HG02970 (cell line): ENCODE data around the gene DTNBP1.

Experiments
- ATAC-seq: cut with Tn5 transposase; IDR thresholded peaks from one replicate; pipeline ENCODE4 v1.9.1; 2021; ENCODE audit warnings: mild to moderate bottlenecking, moderate library complexity, moderate number of reproducible peaks; ENCODE audit not compliant: unreplicated experiment, low FRiP score

Gene DTNBP1

DNA sequence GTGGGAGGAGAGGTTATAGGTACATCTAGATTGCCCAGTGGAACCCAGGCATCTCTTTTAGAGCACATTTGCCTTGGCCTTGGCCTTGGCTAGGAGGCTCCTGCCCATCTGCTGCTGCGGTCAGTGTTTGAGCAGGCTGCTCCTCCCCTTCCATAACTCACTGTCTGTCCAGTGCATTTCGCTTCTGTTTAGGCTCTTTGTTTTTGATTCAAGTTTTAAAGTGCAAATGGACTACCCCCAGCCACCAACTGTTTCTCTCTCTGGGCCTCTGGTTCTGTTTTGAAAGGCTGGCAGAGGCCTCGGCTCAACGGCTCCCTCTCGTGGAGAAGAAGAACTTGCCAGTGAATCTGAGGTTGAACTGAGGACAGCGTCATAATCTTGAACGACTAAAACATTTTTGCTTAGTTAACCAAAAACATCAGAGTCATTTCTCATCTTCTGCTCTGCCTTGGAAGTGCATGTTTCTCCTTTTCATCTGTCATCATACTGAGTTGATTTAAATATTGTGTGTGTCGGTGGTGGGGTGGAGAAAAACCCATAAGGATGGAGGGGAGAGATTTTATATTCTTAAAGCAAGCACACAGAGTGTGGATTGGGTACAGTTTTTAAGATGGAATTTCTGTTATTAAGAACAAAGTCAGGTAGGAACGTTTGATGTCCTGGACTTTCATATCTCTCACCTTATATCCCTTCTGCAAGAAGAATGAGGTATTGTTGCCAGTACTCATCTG lies 171.4 kb downstream of the DTNBP1 start:
- ATAC-seq, result no peak

DNA sequence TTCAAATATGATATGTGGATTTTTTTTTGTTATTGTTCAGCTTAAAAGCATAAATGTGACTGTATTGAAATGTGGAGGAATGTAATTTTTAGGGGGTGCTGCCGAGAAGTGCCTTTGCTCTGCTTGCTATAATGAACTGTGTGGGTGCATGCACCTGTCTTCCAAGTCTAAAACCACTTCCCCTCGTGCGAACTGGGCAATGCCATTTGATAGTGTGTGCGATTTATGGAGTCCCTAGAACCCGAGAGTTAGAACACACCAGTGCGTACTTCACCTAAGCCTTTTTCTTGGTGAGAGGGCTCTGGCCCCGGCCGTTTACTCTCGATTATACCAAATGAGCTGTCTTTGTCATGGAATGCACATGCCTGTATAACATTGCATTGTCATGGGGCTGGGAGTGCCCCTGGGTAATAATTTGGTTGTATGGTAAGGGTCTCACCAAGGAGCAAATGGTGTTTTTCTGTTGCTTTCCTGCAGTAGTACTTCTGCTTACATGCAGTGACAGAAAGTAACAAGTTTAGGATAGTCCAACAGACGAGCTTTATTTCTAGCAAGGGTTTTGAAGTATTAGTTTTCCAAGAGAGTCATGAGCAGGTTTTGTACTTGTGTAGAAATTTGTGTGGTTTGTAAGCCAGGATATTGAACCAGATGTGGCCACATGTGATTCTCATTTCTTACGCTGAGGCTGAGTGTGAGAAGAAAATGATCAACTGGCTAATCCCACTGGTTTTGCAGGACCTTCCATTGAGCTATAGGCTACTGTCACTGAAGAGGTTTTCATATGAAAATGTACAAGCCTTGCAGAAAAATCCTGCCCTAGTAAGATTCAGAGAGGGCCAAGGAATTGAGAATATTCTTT lies 172.4 kb downstream of the DTNBP1 start:
- no peak for ATAC-seq

DNA sequence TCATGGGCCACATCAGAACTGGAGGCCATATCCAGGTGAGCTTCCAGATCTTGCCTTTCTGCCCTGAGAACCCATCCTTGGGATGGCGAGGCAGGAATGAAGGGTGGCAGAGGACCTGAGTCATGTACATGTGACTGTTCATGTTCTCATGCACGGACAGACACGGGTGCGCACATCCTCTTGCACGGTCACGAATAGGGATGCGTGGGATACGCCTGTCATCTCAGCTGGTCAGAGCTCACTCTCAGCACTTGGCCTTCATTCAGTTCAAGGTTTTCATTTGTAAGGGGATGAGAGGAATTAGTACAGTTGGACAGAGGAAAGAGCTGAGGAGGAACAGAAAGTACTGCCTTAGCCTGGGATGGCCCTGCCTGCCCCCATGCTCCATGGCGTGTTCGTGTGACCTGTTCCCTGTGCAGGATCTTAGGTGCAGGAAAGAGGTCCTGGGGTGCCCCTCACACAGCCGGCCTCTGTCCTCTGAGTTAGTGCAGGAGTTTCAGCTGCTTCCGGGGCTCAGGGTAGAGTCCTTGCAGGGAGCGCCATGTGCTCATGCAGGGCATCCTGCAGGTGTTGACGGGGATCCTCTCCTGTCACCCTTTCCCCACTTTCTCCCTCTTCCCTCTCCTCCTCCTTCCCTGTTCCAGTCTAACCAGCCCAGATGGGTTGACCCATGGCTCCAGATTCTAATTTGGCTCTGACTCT lies 173.4 kb downstream of the DTNBP1 start:
- ATAC-seq, result no peak

DNA sequence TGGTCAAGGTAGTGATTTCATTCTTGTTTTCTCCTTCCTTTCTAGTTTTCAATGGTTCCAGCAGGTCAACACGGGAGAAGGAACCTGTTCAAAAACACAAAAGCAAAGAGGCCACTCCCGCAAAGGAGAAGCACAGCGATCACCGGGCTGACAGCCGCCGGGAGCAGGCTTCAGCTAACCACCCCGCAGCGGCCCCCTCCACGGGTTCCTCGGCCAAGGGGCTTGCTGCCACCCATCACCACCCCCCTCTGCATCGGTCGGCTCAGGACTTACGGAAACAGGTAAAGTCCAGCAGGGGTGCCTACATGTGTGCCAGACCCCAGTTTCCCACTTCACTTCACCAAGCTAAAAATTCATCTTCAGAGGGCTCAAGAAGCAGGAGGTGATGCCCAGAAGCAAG lies 175.6 kb downstream of the DTNBP1 start:
- no peak for ATAC-seq

DNA sequence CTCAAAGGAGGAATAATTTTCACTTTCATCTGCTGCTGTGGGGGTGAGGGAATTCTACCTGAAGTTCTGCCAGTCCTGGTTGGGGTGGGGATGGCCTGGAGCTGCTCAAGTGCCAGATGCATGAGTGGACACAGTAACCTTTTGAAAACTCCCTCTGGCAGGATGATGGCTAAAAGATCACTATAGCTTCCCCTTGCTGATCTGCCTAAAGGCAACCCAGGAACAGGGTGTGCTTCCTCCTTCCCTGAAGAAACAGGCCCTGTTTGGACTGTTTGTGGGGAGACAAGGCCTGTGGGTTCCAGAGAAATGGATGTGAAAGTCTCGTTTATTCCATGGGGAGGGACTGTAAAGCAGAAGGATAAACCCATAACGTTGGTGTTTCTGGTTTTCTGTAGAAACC lies 176.9 kb downstream of the DTNBP1 start:
- ATAC-seq, result no peak

DNA sequence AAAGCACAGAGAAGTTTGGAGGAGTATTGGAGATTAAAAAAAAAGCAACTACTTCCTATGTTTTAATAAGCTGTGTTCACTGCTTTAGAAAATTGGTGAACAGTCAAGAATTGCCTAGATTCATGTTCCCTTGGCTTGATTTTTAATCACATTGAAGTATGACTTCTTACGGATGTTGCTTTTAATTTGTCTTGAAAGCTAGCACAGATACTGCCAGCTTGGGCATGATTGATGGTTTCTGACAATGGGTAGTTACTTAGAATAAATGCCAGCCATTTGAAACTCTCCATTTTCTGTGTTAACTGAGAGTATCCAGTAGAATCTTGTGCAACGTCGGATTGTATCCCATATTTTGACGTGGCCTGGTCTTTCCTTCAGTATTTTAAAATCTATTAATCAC lies 178.0 kb downstream of the DTNBP1 start:
- no peak for ATAC-seq

DNA sequence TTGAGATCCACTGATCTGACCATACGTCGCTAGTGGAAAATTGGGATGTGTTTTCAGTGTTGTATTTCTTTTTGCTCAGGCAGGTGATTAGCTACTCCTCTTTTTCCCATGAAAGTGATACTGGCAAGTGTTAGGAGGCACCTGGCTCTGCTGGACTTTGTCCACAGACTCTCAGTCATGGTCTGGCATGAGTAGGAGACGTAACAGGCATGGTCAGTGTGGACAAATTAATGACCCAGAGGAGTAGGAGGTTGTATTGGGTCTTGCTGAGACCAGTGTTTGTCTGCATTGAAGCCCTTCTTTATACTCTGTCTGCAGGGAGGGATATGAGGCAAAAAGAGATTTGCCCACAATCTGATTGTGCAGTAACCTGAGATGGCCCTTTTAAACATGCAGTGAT lies 178.7 kb downstream of the DTNBP1 start:
- no peak for ATAC-seq

DNA sequence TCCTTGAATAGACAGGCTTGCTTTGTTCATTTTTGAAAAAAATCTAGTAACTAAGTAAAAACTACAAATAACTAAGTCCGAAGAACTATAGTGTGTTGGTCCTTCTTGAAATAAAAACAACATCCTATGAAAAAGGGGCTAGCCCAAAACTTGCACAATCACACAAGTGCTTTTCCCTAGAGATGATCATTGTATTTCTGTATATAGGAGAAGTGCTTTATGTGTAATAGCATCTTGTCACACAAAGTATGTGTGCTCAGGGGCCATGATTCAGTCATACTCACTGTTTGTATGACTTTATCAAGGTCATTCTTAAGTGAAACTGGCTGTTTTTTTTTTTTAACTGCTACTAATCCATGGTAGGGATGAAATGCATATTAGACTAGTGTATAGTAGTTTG lies 179.8 kb downstream of the DTNBP1 start:
- no peak for ATAC-seq

DNA sequence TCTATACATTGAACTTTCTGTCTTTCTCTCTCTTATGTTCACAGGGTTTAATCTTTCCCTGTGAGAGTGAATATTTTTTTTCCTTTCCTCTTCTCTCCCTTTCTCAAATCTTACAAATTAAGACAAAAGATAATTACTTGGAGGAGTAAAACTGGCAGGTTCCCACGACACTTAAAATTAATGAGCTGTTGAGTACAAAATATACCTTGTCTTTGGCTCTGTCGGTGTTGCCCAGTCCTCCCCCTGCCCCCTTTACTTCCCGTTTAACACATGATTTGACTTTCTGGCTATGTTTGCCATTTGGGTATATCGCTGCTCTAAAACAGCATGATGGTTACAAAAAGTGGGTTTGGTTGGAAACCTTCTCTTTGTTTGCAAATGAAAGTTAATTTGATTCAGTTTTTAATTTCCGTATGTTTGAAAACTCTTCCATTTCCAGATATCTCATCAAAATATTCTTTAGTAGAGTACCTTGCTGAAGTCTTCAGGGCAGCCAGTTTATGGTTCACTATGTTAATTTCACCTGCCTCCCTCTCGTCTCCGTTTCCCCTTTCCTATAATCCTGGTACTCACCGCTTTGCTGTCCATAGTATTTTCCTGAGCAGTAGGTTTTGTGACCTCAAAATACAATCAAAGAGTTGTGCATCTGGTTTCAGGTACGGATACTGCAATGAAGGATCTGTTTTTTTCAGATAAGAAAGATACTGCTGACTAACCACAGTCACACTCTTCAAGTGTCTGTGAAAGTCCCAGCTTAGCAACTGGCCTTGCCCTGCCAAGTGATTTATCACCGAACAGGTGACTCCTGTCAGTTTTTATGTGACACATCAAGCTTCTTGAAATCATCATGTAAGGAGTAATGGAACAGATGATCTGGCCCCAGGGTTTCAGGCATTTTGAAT lies 181.2 kb downstream of the DTNBP1 start:
- no peak for ATAC-seq

DNA sequence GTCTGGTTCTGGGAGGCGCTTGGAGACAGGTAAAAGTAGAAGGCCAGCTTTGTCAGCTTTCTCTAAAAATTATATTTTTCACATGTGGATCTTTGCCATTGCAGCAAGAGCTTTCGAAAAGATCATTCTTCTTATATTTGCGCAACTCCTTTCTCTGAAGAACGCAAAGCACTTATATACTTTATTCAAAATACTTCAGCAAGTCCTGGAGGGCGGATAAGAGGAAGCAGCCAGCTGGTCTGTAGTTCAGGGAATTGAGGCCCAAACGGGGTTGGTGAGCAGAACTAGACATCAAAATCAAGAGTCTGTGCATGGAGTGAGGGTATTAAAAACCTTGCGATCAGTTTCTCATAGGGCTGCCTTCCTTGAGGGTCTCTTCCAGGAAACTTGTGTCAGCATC lies 182.3 kb downstream of the DTNBP1 start:
- no peak for ATAC-seq

DNA sequence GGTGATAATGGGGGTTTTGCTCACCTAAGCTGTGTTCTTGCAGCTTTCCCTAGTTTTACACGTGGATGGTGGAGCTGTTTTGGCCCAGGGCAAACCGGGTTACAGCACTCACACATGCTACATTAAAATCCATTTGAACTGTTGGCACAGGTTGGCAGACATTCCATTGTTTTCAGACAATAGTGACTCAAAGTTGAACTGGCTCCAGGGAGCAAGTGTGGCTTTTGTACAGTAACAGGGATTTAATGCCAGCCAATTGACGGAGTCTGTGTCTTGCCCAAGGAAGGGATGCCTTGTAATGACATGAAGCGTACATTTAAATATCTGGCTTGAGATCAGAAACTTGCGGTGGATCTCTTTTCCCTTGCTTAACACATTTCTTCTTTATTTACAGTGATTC lies 183.1 kb downstream of the DTNBP1 start:
- ATAC-seq, result no peak

DNA sequence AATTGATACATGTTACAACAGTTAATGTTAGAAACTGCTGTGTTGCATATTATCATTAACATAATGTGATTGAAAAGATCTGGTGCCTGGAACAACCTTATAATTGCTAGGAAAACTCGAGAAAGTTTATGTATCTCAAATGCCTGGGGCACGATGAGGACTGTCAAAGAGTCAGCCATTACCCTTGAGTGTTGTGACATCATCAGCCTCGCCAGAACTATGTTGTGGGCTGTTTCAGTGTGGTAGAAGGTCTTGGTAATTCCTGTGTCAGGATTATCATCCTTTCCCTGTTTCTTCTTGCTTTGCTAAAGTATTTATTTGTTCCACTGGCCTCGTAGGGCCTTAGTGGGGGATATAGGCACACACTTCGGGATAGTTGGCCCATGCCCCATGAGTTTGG lies 185.1 kb downstream of the DTNBP1 start:
- ATAC-seq, result no peak

DNA sequence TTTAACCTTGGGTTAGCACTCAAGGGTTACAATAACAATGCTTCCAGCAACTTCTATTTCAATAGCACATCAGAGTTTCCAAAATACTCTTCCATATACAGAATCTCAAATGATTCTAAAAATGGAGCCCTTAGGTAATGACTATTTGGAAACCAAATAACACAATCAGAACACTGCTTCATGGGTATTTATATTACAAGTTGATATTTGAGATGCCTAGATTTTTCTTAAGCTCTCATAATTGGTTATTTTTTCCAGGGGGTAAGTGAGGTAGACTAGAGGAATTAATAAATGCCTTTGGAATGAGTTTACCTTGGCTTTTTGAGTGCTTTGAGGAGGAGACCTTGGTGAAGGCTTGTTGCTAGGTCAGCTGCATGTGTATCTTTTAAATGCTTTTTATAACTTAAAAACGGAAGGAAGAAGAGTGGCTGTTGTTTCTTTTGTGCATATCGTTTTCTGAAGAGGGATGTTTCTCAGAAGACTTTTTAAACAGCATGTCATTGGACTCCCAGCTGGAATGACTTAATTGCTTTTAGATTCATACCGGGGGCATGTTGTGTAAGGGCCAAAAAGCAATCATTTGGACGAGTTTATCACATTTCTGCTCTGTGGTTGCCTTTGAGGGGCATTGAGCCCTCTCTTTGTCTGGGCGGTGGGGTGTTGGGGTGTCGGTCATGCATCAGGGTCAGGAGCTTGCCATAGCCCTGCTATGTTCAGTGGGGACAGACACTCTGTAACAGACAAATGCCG lies 186.0 kb downstream of the DTNBP1 start:
- no peak for ATAC-seq

DNA sequence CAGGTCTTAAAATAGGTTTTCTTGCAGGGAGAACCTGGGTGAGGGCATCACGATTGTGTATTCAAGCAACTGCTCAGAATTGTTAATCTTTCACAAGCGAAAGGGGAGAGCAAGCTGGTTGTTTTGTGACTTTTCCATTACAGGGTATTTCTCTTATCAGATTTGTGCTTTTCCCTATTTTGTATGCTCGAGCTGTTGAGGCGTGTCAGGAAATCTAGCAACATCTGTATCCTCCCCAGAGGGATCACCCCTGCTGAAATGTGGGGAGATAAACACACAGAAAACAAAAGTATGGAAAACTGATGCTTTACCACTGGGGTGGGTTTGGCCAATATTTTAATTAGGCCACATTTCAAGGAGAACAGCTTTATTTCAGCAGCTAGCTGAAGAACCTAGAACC lies 187.0 kb downstream of the DTNBP1 start:
- ATAC-seq, result no peak

DNA sequence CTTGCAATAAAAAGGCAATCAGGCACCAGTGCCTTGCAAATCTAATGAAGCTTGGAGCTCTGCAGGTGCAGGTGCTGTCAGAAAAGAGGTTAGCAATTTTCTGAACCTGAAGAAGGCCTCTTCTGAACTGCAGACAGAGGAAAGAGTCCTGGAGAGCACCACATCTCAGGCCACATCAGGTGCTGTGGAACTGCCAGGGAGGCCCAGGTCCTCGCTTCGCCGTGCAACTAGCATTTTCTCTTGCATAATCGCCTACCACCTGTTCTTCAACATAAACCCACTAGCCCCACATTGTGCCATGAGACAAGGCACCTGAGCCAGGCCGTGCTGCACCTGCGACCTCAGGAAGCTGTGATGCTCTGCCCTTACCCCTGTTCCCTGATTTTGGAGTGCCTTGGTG lies 187.6 kb downstream of the DTNBP1 start:
- ATAC-seq, result no peak

DNA sequence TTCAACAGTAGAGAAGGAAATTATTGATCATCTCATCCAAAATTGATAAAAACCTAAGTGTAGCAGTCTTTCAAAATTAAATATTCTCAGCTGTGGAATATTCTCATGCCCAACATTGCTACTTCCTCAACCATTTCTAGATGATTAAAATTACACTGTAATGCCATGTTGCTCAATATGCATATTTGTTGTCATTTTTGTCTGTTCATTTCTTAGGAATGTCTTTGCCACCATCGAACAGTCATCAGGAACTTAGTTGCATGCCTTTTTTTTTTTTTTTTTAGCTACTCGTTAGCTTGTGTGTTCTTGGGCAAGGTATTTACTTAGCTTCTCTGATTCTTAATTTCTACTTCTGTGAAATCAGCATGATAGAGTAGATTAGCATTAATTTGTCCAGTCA lies 188.6 kb downstream of the DTNBP1 start:
- ATAC-seq, result no peak

DNA sequence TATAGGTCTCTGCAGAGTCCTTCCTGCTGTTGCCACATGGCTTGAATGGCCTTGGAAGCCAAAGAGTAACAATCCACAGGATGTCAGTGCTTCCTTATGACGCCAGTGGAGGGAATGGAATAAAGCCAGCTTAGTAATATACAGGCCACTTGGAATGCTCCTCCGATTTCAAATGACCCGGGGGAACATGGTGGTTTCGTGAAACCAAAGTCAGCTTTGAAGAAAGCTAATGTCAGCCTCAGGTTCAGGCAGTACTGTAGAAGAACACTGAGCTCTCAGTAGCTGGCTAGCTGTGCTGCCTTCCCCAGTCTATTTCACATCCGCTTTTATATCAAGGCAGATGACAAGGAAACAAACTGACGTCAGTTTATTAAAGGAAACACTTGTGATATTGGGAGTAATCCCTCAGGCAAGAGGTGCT lies 189.1 kb downstream of the DTNBP1 start:
- no peak for ATAC-seq

DNA sequence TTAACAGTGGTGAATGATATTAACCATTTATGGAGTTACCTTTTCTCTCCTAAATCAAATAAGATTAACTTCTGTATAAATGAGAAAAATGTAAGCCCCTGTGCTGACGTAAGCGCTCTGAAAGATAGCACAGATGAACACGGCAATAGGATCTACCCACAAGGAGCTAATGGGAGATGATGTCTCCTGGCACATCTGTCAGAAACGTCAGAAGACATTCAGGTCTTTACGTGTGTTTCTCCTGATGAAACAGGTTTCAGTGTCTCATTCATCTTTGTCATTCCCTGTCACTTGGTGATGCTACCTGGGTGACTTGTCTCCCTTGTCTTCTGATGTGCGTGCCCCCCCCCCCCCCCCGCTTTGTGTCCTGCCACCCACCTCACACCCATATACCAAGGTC lies 189.7 kb downstream of the DTNBP1 start:
- no peak for ATAC-seq
